SK-N-SH (cell line): ENCODE data around the gene USE1. TPM values are rescaled to one million over a fixed set of nuclear protein-coding genes. Genes with fewer than 3 reads are reported as not detected.

Experiments used
- CTCF ChIA-PET: fragments of 300-600, 350-600 bp; formaldehyde crosslinking; extraction: SDS; loops from one replicate; lab custom pipeline; 2021; lab: Yijun Ruan, JAX
- POLR2A ChIA-PET: fragments of 350-600 bp; sonication (Branson Sonifier 250); formaldehyde crosslinking; extraction: SDS; loops from one replicate; lab custom pipeline; 2020; ENCODE audit warnings: antibody characterized with exemption, inconsistent platforms; lab: Yijun Ruan, JAX
- DNase-seq: peaks from one replicate; pipeline ENCODE4 v3.0.0; 2012
- H2AFZ ChIP-seq: fragments of 200-600 bp; sonication (generic); 2 replicates; pipeline ENCODE4 v1.8.1; 2016; ENCODE audit warnings: antibody characterized with exemption, mild to moderate bottlenecking, low read depth
- H3F3A ChIP-seq: fragments of 200-600 bp; sonication (generic); replicated peaks from 2 replicates; pipeline ENCODE3; 2016; ENCODE audit warnings: antibody characterized with exemption, mild to moderate bottlenecking; ENCODE audit not compliant: insufficient read depth
- H3K27ac ChIP-seq, 2 experiments: fragments of 200-500 bp in 1 of 2; fragments of 200-600 bp in 1 of 2; sonication (Bioruptor generic) in 1 of 2; sonication (generic), shearing (Covaris generic) in 1 of 2; 2 replicates each; pipeline versions ENCODE4 v1.5.1 to v1.6.1; 2014 to 2016; ENCODE audit warnings: low read depth in 2 of 2, inconsistent platforms in 1 of 2, low read length in 1 of 2, mild to moderate bottlenecking in 1 of 2, mixed read lengths in 1 of 2
- H3K27me3 ChIP-seq: fragments of 200-600 bp; sonication (generic), shearing (Covaris generic); 2 replicates; pipeline ENCODE4 v1.6.1; 2016; ENCODE audit warnings: mixed run types; ENCODE audit not compliant: insufficient read depth
- H3K36me3 ChIP-seq, 2 experiments: fragments of 200-500 bp in 1 of 2; fragments of 200-600 bp in 1 of 2; sonication (Bioruptor generic) in 1 of 2; sonication (generic) in 1 of 2; replicated peaks in 1 of 2; 2 replicates each; pipeline versions ENCODE3 to v1.5.1; 2014 to 2016; ENCODE audit warnings: low read length in 1 of 2, mild to moderate bottlenecking in 1 of 2; ENCODE audit not compliant: insufficient read depth in 2 of 2, control insufficient read depth in 1 of 2
- H3K4me1 ChIP-seq, 2 experiments: fragments of 200-500 bp in 1 of 2; fragments of 200-600 bp in 1 of 2; sonication (Bioruptor generic) in 1 of 2; sonication (generic), shearing (Covaris generic) in 1 of 2; 2 replicates each; pipeline versions ENCODE4 v1.5.1 to v1.6.1; 2014 to 2016; ENCODE audit warnings: low read depth in 1 of 2, low read length in 1 of 2, mixed run types in 1 of 2; ENCODE audit not compliant: insufficient read depth in 2 of 2, control insufficient read depth in 1 of 2
- H3K4me2 ChIP-seq: fragments of 200-600 bp; sonication (generic), shearing (Covaris generic); 2 replicates; pipeline ENCODE4 v1.6.1; 2017; ENCODE audit warnings: mixed run types
- H3K4me3 ChIP-seq, 2 experiments: fragments of 200-500 bp in 1 of 2; fragments of 200-600 bp in 1 of 2; sonication (Bioruptor generic) in 1 of 2; sonication (generic), shearing (Covaris generic) in 1 of 2; 2 replicates each; pipeline versions ENCODE4 v1.5.1 to v1.8.1; 2014 to 2016; ENCODE audit warnings: low read depth in 2 of 2, inconsistent platforms in 1 of 2, low read length in 1 of 2, mild to moderate bottlenecking in 1 of 2, mixed read lengths in 1 of 2, moderate library complexity in 1 of 2
- H3K79me2 ChIP-seq: fragments of 200-600 bp; sonication (generic); 2 replicates; pipeline ENCODE4 v1.8.1; 2017; ENCODE audit warnings: mild to moderate bottlenecking; ENCODE audit not compliant: insufficient read depth
- H3K9ac ChIP-seq: fragments of 200-600 bp; sonication (generic); 2 replicates; pipeline ENCODE4 v1.6.1; 2017; ENCODE audit warnings: mixed run types
- H3K9me2 ChIP-seq: fragments of 200-600 bp; sonication (generic); 2 replicates; pipeline ENCODE4 v1.6.1; 2017; ENCODE audit warnings: mixed run types
- H3K9me3 ChIP-seq: fragments of 200-600 bp; sonication (generic); 2 replicates; pipeline ENCODE4 v1.6.1; 2017; ENCODE audit warnings: mixed run types, mild to moderate bottlenecking, moderate library complexity
- H4K20me1 ChIP-seq: fragments of 200-600 bp; sonication (generic); 2 replicates; pipeline ENCODE4 v1.6.1; 2017; ENCODE audit warnings: mild to moderate bottlenecking, mixed run types; ENCODE audit not compliant: insufficient read depth
- CHD2 ChIP-seq: fragments of 150-350 bp; IDR thresholded peaks from 2 replicates; pipeline ENCODE4 v1.6.1; 2018; ENCODE audit warnings: low read length; ENCODE audit not compliant: partially characterized antibody
- ELF1 ChIP-seq: IDR thresholded peaks from 2 replicates; pipeline ENCODE4 v1.4.0; 2012
- EP300 ChIP-seq, 2 experiments: IDR thresholded peaks; 2 replicates each; pipeline versions ENCODE4 v1.4.0 to v1.6.1; 2012; ENCODE audit warnings: borderline replicate concordance in 1 of 2, low read depth in 1 of 2, low read length in 1 of 2
- FOXJ3 ChIP-seq: sonication (generic); formaldehyde crosslinking; IDR thresholded peaks from 2 replicates; pipeline ENCODE4 v1.5.1; 2020; ENCODE audit warnings: mild to moderate bottlenecking, missing genetic modification reagents
- GATA2 ChIP-seq: sonication (generic); formaldehyde crosslinking; IDR thresholded peaks from 2 replicates; pipeline ENCODE4 v1.5.0; 2020; ENCODE audit warnings: mild to moderate bottlenecking, missing genetic modification reagents
- MEF2A ChIP-seq: IDR thresholded peaks from 2 replicates; pipeline ENCODE4 v1.4.0; 2012; ENCODE audit warnings: low read depth, borderline replicate concordance
- NRF1 ChIP-seq: IDR thresholded peaks from 2 replicates; pipeline ENCODE4 v1.6.1; 2012; ENCODE audit warnings: low read depth, mild to moderate bottlenecking, low read length
- RAD21 ChIP-seq: IDR thresholded peaks from 2 replicates; pipeline ENCODE4 v1.6.1; 2012; ENCODE audit warnings: mild to moderate bottlenecking, low read length
- RCOR1 ChIP-seq: fragments of 150-350 bp; IDR thresholded peaks from 2 replicates; pipeline ENCODE4 v1.6.1; 2017; ENCODE audit warnings: antibody characterized with exemption, low read length
- RXRA ChIP-seq: IDR thresholded peaks from 2 replicates; pipeline ENCODE4 v1.4.0; 2012; ENCODE audit warnings: low read depth, mild to moderate bottlenecking, borderline replicate concordance
- YY1 ChIP-seq: IDR thresholded peaks from 2 replicates; pipeline ENCODE4 v1.4.0; 2012; ENCODE audit warnings: low read depth, mild to moderate bottlenecking
- WGBS: methylation state at CpG from one replicate; pipeline ENCODE4 v1.1.6; 2017; ENCODE audit warnings: low lambda C conversion rate; 5-methylcytosine and 5-hydroxymethylcytosine counted together
- polyA plus RNA-seq, 3 experiments: library from polyadenylated mRNA; depleted of rRNA; stranded (reverse); fragments of >200 nt; gene quantifications; 2 replicates each; pipeline ENCODE4 v1.2.3, GENCODE V29; 2012
- TF ChIP-seq, protein P1 (sequence below): IDR thresholded peaks from 2 replicates; pipeline ENCODE4 v1.4.0; 2012; ENCODE audit warnings: low read depth, borderline replicate concordance
- TF ChIP-seq, protein P2 (sequence below): IDR thresholded peaks from 2 replicates; pipeline ENCODE4 v1.4.0; 2012; ENCODE audit warnings: low read depth, borderline replicate concordance
- TF ChIP-seq, protein P3 (sequence below): fragments of 150-350 bp; IDR thresholded peaks from 2 replicates; pipeline ENCODE4 v1.6.1; 2016; ENCODE audit warnings: mild to moderate bottlenecking, low read depth, low read length
- TF ChIP-seq, protein P4 (sequence below): fragments of 200-600 bp; sonication (generic); IDR thresholded peaks from 2 replicates; pipeline ENCODE4 v1.6.1; 2017; ENCODE audit warnings: antibody characterized with exemption, mild to moderate bottlenecking, moderate library complexity

Gene USE1
- polyA plus RNA-seq, 1 of the 3 experiments (the other 2 are of a cell fraction), result 81.8 TPM

GRCh38 chr19:17184371-17184841 lies 30.8 kb upstream of the USE1 start:
- H3K4me2 ChIP-seq, result no peak overlapping the region
- H3K4me3 ChIP-seq, result no peak overlapping the region
- H2AFZ ChIP-seq, result no peak overlapping the region
- no peak overlapping the region for H3K27ac ChIP-seq
- CTCF ChIA-PET, result interaction anchor here (0.9 kb wide), 1 partner anchor 98 kb away, joined by 3 read pairs; no protein-coding TSS in a partner anchor
- TF ChIP-seq RCOR1, result no peak
- TF ChIP-seq, protein P1, sequence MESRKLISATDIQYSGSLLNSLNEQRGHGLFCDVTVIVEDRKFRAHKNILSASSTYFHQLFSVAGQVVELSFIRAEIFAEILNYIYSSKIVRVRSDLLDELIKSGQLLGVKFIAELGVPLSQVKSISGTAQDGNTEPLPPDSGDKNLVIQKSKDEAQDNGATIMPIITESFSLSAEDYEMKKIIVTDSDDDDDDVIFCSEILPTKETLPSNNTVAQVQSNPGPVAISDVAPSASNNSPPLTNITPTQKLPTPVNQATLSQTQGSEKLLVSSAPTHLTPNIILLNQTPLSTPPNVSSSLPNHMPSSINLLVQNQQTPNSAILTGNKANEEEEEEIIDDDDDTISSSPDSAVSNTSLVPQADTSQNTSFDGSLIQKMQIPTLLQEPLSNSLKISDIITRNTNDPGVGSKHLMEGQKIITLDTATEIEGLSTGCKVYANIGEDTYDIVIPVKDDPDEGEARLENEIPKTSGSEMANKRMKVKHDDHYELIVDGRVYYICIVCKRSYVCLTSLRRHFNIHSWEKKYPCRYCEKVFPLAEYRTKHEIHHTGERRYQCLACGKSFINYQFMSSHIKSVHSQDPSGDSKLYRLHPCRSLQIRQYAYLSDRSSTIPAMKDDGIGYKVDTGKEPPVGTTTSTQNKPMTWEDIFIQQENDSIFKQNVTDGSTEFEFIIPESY, result no peak
- no peak for TF ChIP-seq GATA2 (CRISPR knock-in tag)
- no peak for TF ChIP-seq RAD21
- TF ChIP-seq, protein P2, sequence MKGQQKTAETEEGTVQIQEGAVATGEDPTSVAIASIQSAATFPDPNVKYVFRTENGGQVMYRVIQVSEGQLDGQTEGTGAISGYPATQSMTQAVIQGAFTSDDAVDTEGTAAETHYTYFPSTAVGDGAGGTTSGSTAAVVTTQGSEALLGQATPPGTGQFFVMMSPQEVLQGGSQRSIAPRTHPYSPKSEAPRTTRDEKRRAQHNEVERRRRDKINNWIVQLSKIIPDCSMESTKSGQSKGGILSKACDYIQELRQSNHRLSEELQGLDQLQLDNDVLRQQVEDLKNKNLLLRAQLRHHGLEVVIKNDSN, result no peak
- no peak for TF ChIP-seq FOXJ3
- no peak for TF ChIP-seq YY1
- TF ChIP-seq NRF1, result no peak
- no peak for TF ChIP-seq RXRA
- TF ChIP-seq EP300 (IDR thresholded peaks at IDR 0.05; ENCODE audit: borderline replicate concordance in 1 of 2, low read depth in 1 of 2, low read length in 1 of 2), result no peak
- no peak for TF ChIP-seq CHD2
- TF ChIP-seq MEF2A, result no peak
- no peak for TF ChIP-seq ELF1
- TF ChIP-seq, protein P3, sequence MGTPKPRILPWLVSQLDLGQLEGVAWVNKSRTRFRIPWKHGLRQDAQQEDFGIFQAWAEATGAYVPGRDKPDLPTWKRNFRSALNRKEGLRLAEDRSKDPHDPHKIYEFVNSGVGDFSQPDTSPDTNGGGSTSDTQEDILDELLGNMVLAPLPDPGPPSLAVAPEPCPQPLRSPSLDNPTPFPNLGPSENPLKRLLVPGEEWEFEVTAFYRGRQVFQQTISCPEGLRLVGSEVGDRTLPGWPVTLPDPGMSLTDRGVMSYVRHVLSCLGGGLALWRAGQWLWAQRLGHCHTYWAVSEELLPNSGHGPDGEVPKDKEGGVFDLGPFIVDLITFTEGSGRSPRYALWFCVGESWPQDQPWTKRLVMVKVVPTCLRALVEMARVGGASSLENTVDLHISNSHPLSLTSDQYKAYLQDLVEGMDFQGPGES, result no peak
- H3K79me2 ChIP-seq, result no peaks in the 10 kb centered on the region
- no peaks in the 10 kb centered on the region for H3K9me3 ChIP-seq
- H3K4me1 ChIP-seq, result no peaks in the 10 kb centered on the region
- no peaks in the 10 kb centered on the region for H3F3A ChIP-seq
- no peak for DNase-seq
- H3K27me3 ChIP-seq, result no peaks in the 10 kb centered on the region
- no peak overlapping the region for H3K9ac ChIP-seq
- H4K20me1 ChIP-seq, result no peaks in the 10 kb centered on the region
- WGBS, result 98% methylated on average over 10 of the region's 12 CpGs
- POLR2A ChIA-PET, result no interaction called here
- H3K36me3 ChIP-seq, result peaks cover 24 to 44% of the 10 kb centered on the region in 2 experiments
- no peaks in the 10 kb centered on the region for H3K9me2 ChIP-seq

DNA sequence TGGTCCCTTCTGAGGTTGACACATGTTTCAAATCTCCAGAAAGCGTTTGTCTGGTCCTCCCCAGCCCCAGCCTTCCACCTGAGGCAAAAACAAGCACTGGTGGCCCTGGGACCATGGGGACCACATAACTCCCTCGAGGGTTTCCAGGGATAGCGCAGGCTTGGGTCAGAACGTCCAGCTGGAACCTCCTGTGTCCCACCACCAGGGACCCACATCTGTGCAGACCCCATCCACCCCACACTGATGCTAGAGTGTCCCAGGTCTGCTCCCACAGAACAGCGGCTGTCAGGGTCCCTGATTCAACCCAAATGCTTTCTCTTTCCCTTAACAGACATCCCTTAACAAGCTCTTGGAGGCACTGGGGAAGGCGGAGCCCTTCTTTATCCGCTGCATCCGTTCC lies 29.6 kb upstream of the USE1 start:
- Histone ChIP-seq H3F3A (no peaks in the 10 kb centered on the region), H3K4me3 (no peak overlapping the region), H3K36me3 (peaks cover 24 to 44% of the 10 kb centered on the region in 2 experiments), H3K27ac (no peak overlapping the region), H3K4me2 (no peak overlapping the region), H2AFZ (no peak overlapping the region), H3K9me3 (no peaks in the 10 kb centered on the region), H3K79me2 (no peaks in the 10 kb centered on the region), H3K9me2 (no peaks in the 10 kb centered on the region), H3K27me3 (no peaks in the 10 kb centered on the region), H4K20me1 (no peaks in the 10 kb centered on the region), H3K4me1 (no peaks in the 10 kb centered on the region), H3K9ac (no peak overlapping the region)
- ChIA-PET POLR2A (no interaction called here), CTCF (interaction anchor here (1.0 kb wide), 1 partner anchor 16 kb away, joined by 3 read pairs; no protein-coding TSS in a partner anchor)
- 96% methylated on average over 4 of the region's 8 CpGs for WGBS
- TF ChIP-seq, protein P1, result no peak
- TF ChIP-seq, protein P2, result no peak
- TF ChIP-seq, protein P4, sequence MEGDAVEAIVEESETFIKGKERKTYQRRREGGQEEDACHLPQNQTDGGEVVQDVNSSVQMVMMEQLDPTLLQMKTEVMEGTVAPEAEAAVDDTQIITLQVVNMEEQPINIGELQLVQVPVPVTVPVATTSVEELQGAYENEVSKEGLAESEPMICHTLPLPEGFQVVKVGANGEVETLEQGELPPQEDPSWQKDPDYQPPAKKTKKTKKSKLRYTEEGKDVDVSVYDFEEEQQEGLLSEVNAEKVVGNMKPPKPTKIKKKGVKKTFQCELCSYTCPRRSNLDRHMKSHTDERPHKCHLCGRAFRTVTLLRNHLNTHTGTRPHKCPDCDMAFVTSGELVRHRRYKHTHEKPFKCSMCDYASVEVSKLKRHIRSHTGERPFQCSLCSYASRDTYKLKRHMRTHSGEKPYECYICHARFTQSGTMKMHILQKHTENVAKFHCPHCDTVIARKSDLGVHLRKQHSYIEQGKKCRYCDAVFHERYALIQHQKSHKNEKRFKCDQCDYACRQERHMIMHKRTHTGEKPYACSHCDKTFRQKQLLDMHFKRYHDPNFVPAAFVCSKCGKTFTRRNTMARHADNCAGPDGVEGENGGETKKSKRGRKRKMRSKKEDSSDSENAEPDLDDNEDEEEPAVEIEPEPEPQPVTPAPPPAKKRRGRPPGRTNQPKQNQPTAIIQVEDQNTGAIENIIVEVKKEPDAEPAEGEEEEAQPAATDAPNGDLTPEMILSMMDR, result no peak
- DNase-seq, result no peak
